OCI-LY3 (cell line): ENCODE results near the gene KANK4.

ENCODE experiments used
- EZH2phosphoT487 ChIP-seq: fragments of 200-600 bp; shearing (Covaris generic); IDR thresholded peaks from 2 replicates; pipeline ENCODE4 v1.6.1; 2018; ENCODE audit warnings: antibody characterized with exemption, mixed run types, low read depth
- TF ChIP-seq, protein P1 (sequence below): fragments of 200-600, 300-600 bp; sonication (generic); IDR thresholded peaks from 2 replicates; pipeline ENCODE4 v1.5.1; 2014; ENCODE audit warnings: antibody characterized with exemption, low read length, low read depth

DNA sequence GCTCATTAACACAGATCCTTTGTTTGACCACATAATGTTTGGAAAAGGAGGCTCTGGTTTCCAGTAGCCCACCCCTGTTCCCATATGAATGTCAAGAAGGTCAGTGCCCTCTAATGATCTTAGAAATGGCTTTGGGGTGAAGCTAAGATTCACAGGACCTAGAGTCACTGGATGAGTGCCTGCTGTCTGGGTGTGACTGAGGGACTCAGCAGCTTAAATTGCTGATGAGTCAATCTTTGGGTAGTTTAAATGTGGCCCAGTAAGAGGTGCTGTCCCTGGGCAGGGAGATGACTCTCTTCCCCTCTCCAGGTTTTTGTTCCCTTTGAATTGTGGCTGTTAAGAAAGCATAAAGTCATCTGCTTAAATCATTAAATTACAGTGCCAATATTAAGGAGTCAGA, 74.0 kb downstream of the KANK4 start:
- TF ChIP-seq, protein P1, sequence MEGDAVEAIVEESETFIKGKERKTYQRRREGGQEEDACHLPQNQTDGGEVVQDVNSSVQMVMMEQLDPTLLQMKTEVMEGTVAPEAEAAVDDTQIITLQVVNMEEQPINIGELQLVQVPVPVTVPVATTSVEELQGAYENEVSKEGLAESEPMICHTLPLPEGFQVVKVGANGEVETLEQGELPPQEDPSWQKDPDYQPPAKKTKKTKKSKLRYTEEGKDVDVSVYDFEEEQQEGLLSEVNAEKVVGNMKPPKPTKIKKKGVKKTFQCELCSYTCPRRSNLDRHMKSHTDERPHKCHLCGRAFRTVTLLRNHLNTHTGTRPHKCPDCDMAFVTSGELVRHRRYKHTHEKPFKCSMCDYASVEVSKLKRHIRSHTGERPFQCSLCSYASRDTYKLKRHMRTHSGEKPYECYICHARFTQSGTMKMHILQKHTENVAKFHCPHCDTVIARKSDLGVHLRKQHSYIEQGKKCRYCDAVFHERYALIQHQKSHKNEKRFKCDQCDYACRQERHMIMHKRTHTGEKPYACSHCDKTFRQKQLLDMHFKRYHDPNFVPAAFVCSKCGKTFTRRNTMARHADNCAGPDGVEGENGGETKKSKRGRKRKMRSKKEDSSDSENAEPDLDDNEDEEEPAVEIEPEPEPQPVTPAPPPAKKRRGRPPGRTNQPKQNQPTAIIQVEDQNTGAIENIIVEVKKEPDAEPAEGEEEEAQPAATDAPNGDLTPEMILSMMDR = no peak
- no peak for TF ChIP-seq EZH2phosphoT487
